Hypothalamus (tissue), 51 donors: ENCODE data around the gene DAZL.

ENCODE experiments used
- DNase-seq, 51 donors: peaks; one replicate each; lab custom pipeline; 2025; lab: John Stamatoyannopoulos, UW

The DAZL gene

DNA sequence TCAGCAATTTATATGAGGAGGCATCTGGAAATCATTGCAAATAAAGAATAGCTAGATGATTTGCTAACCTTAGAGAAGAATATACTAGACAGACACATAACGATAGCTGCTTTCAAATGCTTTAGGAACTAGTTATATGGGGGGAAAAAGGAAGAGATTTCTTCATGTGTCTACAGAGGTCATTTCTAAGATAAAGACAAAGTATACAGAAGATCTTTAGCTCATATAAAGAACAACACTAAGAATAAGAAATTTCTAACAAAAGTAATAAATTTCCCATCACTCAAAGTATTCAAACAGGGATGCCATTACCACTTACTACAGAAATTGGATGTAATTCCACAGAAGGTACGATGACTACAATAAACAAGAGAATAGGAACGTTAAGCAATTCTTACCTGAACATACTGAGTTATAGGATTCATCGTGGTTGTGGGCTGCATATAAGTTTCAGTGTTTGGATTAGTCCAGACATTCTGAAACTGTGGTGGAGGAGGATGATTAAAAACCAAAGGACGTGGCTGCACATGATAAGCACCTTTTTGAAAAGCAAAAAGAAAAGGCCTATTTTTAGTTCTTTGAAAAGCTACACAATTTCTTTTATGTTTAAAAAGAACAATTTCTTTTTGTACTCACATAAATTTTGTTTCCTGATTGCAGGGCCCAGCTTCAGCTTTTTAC, 8.7 kb downstream of the DAZL start:
- DNase-seq, result no peak

- DNase-seq, result no peak
These were observed 9.4 kb downstream of the DAZL start for GRCh38 chr3:16595778-16596177.

- no peak for DNase-seq
These were observed 15.2 kb downstream of the DAZL start for GRCh38 chr3:16589867-16590624.

DNA sequence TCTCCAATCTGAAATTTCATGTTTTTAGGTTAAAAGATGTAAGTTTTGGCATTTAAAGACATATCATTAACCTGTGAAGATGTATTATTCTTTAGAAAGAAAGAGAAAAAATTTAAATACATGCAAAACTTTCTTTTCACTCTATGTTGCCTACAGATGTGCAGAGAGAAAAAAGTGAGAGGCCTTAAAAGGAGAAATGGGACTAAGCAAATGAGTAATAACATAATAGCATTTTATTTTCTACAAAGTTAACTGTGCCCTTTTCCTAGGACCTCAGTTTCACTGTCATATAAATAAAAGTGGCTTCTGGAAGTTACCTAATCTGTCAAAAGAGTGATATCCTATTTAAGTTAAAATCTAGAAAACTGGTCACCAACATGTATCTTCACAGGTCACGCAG, 16.1 kb downstream of the DAZL start:
- no peak for DNase-seq

DNA sequence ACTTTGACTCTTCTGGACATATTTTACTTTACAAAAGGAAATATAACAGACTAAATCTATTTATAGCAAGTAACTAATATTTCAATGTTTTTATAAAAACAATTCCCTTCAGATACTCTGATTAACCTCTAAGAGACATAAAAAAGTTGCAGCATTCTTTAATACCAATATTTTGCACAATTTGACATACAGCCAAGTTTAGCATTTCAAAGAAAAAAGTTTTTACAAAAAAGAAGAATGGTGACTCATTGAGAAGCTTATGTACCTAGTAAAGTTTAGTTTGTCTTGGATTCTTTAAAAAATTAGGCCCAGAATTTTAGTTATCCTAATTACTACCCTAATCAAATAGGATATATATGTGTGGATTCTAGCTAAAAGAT, 17.6 kb downstream of the DAZL start:
- no peak for DNase-seq

DNA sequence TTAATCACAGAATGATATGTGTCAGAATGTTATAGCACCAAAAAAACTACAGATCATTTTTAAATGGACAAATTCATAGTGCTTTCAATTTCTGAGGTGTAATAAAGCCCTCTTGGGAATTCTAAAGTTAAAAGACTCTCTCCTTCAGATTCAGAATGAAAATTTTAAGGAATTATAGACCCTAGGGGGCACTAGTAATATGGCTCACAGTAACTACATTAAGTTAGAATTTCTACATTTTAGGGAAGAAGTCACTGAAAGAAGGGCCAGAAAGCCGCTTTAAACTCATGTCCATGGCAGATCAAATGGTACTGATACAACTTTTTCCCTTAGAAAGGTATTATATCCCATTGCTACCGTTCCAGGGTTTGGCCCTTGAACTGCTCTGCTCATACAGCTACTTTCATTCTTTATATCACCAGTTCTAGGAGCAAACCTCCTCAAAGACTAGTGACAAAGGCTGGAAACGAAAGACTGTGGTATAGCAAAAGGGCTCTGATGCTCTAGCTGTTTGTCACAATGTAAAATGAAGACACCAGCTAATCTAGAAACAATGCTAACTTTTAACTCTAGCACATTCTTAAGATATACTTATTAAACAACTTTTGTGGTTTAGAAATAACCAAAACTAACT, 18.1 kb downstream of the DAZL start:
- DNase-seq, result no peak

GRCh38 chr3:16584880-16585279, 20.3 kb downstream of the DAZL start:
- DNase-seq, result no peak

- DNase-seq, result no peak
These were observed 21.7 kb downstream of the DAZL start for GRCh38 chr3:16583551-16583950.

- no peak for DNase-seq
These were observed 35.1 kb downstream of the DAZL start for GRCh38 chr3:16570113-16570512.

GRCh38 chr3:16568532-16568931, 36.7 kb downstream of the DAZL start:
- no peak for DNase-seq

DNA sequence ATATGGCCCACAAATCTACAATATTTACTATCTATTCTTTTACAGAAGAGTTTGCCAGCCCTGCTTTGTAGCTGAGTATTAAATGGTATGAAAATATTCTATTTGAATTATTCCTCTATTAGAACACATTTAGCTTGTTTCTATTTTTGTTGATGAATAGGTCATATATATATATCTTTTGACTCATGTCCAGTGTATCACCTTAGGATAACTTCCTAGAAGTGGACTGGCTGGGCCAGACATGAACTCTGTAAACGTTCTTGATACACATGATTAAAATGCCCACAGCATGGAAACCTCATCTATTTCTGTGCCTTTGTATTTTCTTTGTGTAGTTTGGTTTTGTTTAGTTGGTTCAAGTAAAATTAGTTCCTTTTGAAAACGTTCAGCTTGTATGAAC, 37.1 kb downstream of the DAZL start:
- DNase-seq, result no peak

DNA sequence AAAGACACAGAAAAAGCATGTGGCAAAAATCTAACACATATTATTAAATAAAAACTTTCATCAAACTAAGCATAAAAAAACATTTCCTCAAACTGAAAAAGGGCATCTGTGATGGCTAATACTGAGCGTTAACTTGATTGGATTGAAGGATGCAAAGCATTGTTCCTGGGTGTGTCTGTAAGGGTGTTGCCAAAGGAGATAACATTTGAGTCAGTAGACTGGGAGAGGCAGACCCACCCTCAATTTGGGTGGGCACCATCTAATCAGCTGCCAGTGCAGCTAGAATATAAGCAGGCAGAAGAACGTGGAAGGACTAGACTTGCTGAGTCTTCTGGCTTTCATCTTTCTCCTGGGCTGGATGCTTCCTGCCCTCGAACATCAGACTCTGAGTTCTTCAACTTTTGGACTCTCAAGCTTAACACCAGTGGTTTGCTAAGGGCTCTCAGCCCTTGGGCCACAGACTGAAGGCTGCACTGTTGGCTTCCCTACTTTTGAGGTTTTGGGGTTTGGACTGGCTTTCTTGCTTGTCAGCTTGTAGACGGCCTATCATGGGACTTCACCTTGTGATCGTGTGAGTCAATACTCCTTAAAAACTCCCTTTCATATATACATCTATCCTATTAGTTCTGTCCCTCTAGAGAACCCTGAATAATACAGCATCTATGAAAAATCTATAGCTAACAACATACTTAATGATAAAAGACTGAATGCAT, 45.4 kb downstream of the DAZL start:
- no peak for DNase-seq

GRCh38 chr3:16554126-16554525, 51.1 kb downstream of the DAZL start:
- no peak for DNase-seq

DNA sequence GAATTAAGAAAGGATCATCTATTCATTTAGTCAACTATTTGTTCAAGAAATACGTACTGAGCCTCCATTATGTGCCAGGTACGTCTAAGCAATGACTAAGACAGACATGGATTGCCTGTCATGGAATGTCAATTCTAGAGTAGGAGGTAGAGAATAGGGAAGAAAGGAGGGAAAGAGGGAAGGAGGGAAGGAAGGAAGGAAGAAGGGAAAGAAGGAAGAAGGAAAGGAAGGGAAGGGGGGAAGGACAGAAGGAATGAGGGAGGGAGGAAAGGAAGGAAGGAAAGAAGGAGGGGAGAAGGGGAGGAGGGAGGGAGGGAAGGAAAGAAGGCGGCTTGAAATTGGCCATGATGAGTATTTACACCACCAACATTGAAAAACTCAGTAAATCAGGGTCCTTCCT, 52.5 kb downstream of the DAZL start:
- no peak for DNase-seq

GRCh38 chr3:16551342-16551976, 53.8 kb downstream of the DAZL start:
- DNase-seq, result no peak

DNA sequence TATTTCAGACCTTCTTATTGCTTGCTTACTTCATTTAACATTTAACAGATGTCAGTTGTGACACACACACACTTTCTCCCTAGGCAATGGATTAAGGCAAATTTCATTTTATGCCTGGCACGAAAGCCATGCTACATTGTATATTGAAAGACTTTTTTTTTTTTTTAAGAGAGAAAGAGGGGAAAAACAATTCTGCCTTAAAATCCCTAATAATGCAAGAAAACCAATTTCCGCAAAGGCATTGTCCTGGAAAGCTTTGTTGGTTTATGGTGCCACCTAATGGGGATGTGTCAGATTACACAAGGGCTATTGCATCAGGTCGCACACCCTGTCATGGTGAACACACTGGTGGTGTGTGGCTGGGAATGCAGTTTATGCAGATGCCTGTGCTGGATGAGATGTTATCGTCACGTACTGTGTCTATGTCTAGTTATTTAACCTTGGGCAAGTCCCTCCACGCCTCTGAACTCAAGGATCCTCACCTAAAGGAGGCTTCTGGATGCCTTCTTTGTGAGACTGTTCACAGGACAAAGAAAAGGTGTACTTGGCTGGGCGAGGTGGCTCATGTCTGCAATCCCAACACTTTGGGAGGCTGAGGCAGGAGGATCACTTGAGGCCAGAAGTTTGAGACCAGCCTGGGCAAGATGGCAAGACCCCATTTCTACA, 54.4 kb downstream of the DAZL start:
- DNase-seq, result peak in 37 of 51 donors; percentile 4 to 79 (median 31)

DNA sequence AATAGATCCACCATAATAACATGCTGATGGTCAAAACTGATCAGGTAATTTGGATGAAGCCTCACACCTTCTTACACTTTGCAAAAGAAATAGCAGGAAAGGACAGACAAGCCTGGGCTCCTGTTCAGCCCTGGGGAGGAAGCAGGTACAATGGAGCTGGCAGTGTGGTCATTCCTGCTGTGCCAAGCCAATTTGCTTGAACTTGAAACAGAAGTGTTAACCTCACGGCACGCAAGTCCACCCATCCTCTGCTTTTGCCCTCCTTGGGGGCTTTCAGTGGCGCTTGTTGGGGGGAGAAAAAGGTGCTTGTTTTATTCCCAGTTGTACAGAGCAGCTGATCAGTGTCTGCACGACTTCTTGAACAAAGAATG, 54.9 kb downstream of the DAZL start:
- peak in 3 of 51 donors; percentile 3 to 31 (median 13) for DNase-seq

DNA sequence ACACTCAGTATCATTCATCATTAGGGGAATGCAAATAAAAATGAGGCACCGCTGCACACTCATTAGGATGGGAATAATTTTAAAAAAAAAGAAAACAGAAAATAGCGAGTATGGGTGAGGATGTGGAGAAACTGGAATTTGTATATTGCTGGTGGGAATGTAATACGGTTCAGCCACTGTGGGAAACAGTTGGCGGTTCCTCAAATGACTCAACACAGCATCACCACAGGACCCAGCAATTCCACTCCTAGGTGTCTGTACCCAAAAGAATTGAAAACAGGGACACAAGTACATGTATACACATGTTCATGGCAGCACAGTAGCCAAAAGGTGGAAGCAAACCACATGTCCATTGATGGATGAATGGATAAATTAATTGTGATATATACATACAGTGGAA, 56.5 kb downstream of the DAZL start:
- no peak for DNase-seq

DNA sequence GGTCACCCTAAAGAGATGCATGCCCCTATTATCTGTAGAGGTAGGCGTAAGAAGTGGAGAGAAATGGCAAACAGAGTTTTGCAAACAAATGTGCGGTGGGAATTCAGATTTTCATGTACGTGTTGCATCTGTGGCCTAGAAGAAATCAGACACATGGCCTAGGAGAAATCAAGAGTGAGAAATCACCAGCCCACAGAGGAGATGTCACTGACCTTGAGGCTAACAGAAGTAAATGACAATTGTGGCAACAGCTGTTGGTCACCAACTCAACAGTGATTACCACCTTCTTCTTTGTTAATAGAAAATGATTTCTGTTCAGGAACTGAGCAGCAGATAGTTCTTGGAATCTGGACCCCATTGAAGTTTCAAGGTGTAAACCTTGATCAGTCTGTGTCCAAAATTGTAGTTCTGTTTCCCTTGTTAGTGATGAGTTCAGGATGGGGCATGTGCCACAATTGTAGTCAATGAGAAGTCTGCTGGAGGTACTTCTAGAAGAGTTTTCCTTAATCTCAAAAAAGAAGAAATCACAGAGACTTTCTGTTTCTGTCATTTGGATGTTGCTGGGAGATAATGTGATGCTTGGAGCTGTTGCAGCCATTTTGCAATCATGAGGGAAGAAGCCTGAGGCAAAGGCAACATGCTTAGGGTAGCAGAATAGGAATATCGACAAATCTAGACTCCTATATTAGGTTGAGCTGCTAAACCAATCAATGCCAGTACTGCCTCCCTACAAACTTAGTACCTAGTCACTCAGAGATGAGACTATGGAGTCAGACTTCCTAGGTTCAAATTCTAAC, 57.5 kb downstream of the DAZL start:
- DNase-seq, result no peak
